Measurements from ENCODE around the gene KIF26B. TPM values are rescaled to one million over a fixed set of nuclear protein-coding genes. Genes with fewer than 3 reads are reported as not detected.

The KIF26B gene
- total and polyA plus RNA-seq, 2 experiments from 2014 or later: 0.03 to 0.76 TPM

DNA sequence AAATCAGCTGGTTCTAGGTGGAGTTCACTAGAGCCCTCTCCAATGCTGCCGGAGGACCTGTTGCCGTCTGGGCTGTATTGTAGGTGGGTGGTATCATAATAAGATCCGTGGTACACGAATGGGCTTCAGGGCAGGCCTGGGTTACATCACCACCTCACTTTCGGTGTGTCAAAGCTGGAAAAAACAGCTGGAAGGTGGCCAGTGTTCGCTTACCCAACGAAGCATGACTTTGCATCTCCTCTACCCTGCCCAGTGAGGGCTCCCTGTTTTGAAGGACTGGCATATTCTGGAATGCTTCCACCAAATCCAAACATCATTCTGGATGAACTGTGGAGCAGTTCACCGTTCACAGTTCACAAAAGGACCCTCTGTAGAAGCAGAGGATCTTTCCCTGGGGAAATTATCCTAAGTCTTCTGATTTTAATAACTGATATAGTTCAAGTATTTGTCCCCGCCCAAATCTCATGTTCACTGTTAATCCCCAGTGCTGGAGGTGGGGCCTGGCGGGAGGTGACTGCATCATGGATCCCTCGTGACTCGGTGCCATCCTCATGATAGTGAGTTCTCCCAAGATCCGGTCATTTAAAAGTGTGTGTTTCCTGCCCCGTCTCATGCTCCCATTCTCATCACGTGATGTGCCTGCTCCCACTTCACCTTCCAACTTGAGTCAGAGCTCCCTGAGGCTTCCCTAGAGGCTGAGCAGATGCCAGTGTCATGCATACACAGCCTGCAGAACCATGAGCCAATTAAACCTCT lies 429.0 kb downstream of the KIF26B start (continued):
- TF ChIP-seq, protein P1, sequence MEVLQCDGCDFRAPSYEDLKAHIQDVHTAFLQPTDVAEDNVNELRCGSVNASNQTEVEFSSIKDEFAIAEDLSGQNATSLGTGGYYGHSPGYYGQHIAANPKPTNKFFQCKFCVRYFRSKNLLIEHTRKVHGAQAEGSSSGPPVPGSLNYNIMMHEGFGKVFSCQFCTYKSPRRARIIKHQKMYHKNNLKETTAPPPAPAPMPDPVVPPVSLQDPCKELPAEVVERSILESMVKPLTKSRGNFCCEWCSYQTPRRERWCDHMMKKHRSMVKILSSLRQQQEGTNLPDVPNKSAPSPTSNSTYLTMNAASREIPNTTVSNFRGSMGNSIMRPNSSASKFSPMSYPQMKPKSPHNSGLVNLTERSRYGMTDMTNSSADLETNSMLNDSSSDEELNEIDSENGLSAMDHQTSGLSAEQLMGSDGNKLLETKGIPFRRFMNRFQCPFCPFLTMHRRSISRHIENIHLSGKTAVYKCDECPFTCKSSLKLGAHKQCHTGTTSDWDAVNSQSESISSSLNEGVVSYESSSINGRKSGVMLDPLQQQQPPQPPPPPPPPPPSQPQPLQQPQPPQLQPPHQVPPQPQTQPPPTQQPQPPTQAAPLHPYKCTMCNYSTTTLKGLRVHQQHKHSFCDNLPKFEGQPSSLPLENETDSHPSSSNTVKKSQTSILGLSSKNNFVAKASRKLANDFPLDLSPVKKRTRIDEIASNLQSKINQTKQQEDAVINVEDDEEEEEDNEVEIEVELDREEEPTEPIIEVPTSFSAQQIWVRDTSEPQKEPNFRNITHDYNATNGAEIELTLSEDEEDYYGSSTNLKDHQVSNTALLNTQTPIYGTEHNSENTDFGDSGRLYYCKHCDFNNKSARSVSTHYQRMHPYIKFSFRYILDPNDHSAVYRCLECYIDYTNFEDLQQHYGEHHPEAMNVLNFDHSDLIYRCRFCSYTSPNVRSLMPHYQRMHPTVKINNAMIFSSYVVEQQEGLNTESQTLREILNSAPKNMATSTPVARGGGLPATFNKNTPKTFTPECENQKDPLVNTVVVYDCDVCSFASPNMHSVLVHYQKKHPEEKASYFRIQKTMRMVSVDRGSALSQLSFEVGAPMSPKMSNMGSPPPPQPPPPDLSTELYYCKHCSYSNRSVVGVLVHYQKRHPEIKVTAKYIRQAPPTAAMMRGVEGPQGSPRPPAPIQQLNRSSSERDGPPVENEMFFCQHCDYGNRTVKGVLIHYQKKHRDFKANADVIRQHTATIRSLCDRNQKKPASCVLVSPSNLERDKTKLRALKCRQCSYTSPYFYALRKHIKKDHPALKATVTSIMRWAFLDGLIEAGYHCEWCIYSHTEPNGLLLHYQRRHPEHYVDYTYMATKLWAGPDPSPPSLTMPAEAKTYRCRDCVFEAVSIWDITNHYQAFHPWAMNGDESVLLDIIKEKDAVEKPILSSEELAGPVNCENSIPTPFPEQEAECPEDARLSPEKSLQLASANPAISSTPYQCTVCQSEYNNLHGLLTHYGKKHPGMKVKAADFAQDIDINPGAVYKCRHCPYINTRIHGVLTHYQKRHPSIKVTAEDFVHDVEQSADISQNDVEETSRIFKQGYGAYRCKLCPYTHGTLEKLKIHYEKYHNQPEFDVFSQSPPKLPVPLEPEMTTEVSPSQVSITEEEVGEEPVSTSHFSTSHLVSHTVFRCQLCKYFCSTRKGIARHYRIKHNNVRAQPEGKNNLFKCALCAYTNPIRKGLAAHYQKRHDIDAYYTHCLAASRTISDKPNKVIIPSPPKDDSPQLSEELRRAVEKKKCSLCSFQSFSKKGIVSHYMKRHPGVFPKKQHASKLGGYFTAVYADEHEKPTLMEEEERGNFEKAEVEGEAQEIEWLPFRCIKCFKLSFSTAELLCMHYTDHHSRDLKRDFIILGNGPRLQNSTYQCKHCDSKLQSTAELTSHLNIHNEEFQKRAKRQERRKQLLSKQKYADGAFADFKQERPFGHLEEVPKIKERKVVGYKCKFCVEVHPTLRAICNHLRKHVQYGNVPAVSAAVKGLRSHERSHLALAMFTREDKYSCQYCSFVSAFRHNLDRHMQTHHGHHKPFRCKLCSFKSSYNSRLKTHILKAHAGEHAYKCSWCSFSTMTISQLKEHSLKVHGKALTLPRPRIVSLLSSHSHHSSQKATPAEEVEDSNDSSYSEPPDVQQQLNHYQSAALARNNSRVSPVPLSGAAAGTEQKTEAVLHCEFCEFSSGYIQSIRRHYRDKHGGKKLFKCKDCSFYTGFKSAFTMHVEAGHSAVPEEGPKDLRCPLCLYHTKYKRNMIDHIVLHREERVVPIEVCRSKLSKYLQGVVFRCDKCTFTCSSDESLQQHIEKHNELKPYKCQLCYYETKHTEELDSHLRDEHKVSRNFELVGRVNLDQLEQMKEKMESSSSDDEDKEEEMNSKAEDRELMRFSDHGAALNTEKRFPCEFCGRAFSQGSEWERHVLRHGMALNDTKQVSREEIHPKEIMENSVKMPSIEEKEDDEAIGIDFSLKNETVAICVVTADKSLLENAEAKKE (CRISPR knock-in tag; IDR thresholded peaks at IDR 0.05): no peak
- TF ChIP-seq EZH2 (IDR thresholded peaks at IDR 0.05; ENCODE audit: low read depth, unreplicated experiment): no peak
- TF ChIP-seq ZNF331 (CRISPR knock-in tag; IDR thresholded peaks at IDR 0.05; ENCODE audit: low read depth): no peak
- TF ChIP-seq NANOG (IDR thresholded peaks at IDR 0.05; ENCODE audit: borderline replicate concordance): no peak
- TF ChIP-seq, protein P2, sequence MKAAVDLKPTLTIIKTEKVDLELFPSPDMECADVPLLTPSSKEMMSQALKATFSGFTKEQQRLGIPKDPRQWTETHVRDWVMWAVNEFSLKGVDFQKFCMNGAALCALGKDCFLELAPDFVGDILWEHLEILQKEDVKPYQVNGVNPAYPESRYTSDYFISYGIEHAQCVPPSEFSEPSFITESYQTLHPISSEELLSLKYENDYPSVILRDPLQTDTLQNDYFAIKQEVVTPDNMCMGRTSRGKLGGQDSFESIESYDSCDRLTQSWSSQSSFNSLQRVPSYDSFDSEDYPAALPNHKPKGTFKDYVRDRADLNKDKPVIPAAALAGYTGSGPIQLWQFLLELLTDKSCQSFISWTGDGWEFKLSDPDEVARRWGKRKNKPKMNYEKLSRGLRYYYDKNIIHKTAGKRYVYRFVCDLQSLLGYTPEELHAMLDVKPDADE (IDR thresholded peaks at IDR 0.05): no peak
- TF ChIP-seq POLR2AphosphoS5 (IDR thresholded peaks at IDR 0.05; ENCODE audit: low read depth): no peak
- TF ChIP-seq ZNF114 (CRISPR knock-in tag; IDR thresholded peaks at IDR 0.05): no peak
